ENCODE measurements around the gene KCNE4. TPM values are rescaled to one million over a fixed set of nuclear protein-coding genes. Genes with fewer than 3 reads are reported as not detected.

KCNE4 gene
- total RNA-seq (2022) (not detected in 2 replicates), Bru-seq, nascent RNA (percentile 19 among the genes with signal in this experiment), BruChase-seq, experiment 1, labeled RNA remaining after a 6-hour chase (percentile 34 among the genes with signal in this experiment), BruChase-seq, experiment 2, labeled RNA remaining after a 2-hour chase (percentile 33 among the genes with signal in this experiment)
- long read RNA-seq, partial matches to known transcripts, result 0 of 1 reads
- long read RNA-seq, other reads (novel, unspliced or antisense), result 0 of 1 reads

GRCh38 chr2:223051693-223052289 lies at the start of gene KCNE4:
Gene KCNE4, plus strand, starts transcription at chr2:223052190. Its CDS starts 641 bp downstream, at chr2:223052831.
- DNase-seq, result peak; percentile 8

GRCh38 chr2:223003191-223003590 lies 48.8 kb upstream of the KCNE4 start:
- no peaks in the 10 kb centered on the region for H3K36me3 Mint-ChIP-seq (ENCODE audit: insufficient read depth, unreplicated experiment)
- no TSS peak for BruUV-seq (replicated peaks)
- no peak overlapping the region for H3K4me3 Mint-ChIP-seq (ENCODE audit: low read depth, unreplicated experiment)
- no peak for DNase-seq
- CTCF ChIA-PET, result no interaction called here
- intact Hi-C loops (cut with micrococcal nuclease; ENCODE audit: unreplicated experiment), result no loop called here
- H3K4me1 Mint-ChIP-seq (ENCODE audit: low read depth, unreplicated experiment), result no peaks in the 10 kb centered on the region
- peaks cover 13% of the 10 kb centered on the region for H3K27me3 Mint-ChIP-seq (ENCODE audit: unreplicated experiment)
- no peak overlapping the region for H3K27ac Mint-ChIP-seq (ENCODE audit: unreplicated experiment)
- H3K9me3 Mint-ChIP-seq (ENCODE audit: low read depth, unreplicated experiment), result no peaks in the 10 kb centered on the region
- no peak for TF ChIP-seq CTCF (IDR thresholded peaks at IDR 0.05; ENCODE audit: unreplicated experiment)

More at GRCh38 chr2:223051693-223052289, at the start of gene KCNE4:
- no peaks in the 10 kb centered on the region for H3K36me3 Mint-ChIP-seq (ENCODE audit: insufficient read depth, unreplicated experiment)
- intact Hi-C loops (cut with micrococcal nuclease; ENCODE audit: unreplicated experiment), result no loop called here
- peak within 1 kb of the TSS; percentile 58 for H3K27ac Mint-ChIP-seq (ENCODE audit: unreplicated experiment)
- peak within 1 kb of the TSS; percentile 74 for H3K4me3 Mint-ChIP-seq (ENCODE audit: low read depth, unreplicated experiment)
- peaks cover 13% of the 10 kb centered on the region for H3K27me3 Mint-ChIP-seq (ENCODE audit: unreplicated experiment)
- TF ChIP-seq CTCF (IDR thresholded peaks at IDR 0.05; ENCODE audit: unreplicated experiment), result no peak
- no TSS peak for BruUV-seq (replicated peaks)
- H3K9me3 Mint-ChIP-seq (ENCODE audit: low read depth, unreplicated experiment), result no peaks in the 10 kb centered on the region
- peaks cover 10% of the 10 kb centered on the region for H3K4me1 Mint-ChIP-seq (ENCODE audit: low read depth, unreplicated experiment)
- CTCF ChIA-PET, result interaction anchor here (0.6 to 1.0 kb wide), 4 partner anchors 12 to 529 kb away, joined by 3 to 8 read pairs (median 4); no protein-coding TSS in a partner anchor

- H3K27me3 Mint-ChIP-seq (ENCODE audit: unreplicated experiment), result peaks cover 5% of the 10 kb centered on the region
- CTCF ChIA-PET, result no interaction called here
- no peaks in the 10 kb centered on the region for H3K9me3 Mint-ChIP-seq (ENCODE audit: low read depth, unreplicated experiment)
- no peak for TF ChIP-seq CTCF (IDR thresholded peaks at IDR 0.05; ENCODE audit: unreplicated experiment)
- DNase-seq, result no peak
- H3K27ac Mint-ChIP-seq (ENCODE audit: unreplicated experiment), result no peak overlapping the region
- no peaks in the 10 kb centered on the region for H3K36me3 Mint-ChIP-seq (ENCODE audit: insufficient read depth, unreplicated experiment)
- intact Hi-C loops (cut with micrococcal nuclease; ENCODE audit: unreplicated experiment), result no loop called here
- no peak overlapping the region for H3K4me3 Mint-ChIP-seq (ENCODE audit: low read depth, unreplicated experiment)
- H3K4me1 Mint-ChIP-seq (ENCODE audit: low read depth, unreplicated experiment), result no peaks in the 10 kb centered on the region
- no TSS peak for BruUV-seq (replicated peaks)
Measured at GRCh38 chr2:223005496-223005895, 46.5 kb upstream of the KCNE4 start.

- Mint-ChIP-seq H3K27ac (ENCODE audit: unreplicated experiment) (no peak overlapping the region), H3K4me1 (ENCODE audit: low read depth, unreplicated experiment) (no peaks in the 10 kb centered on the region), H3K27me3 (ENCODE audit: unreplicated experiment) (peaks cover 1% of the 10 kb centered on the region), H3K9me3 (ENCODE audit: low read depth, unreplicated experiment) (no peaks in the 10 kb centered on the region), H3K36me3 (ENCODE audit: insufficient read depth, unreplicated experiment) (no peaks in the 10 kb centered on the region), H3K4me3 (ENCODE audit: low read depth, unreplicated experiment) (no peak overlapping the region)
- no peak for TF ChIP-seq CTCF (IDR thresholded peaks at IDR 0.05; ENCODE audit: unreplicated experiment)
- CTCF ChIA-PET, result no interaction called here
- no TSS peak for BruUV-seq (replicated peaks)
- intact Hi-C loops (cut with micrococcal nuclease; ENCODE audit: unreplicated experiment), result no loop called here
- no peak for DNase-seq
Measured at GRCh38 chr2:223007531-223007930, 44.5 kb upstream of the KCNE4 start.

Measured in Calu3 (cell line).